NCI-H128 (cell line): ENCODE results near the gene HIVEP3.

ENCODE experiments used
- DNase-seq: peaks from one replicate; lab custom pipeline; 2025; ENCODE audit not compliant: unreplicated experiment; lab: John Stamatoyannopoulos, UW

The HIVEP3 gene

DNA sequence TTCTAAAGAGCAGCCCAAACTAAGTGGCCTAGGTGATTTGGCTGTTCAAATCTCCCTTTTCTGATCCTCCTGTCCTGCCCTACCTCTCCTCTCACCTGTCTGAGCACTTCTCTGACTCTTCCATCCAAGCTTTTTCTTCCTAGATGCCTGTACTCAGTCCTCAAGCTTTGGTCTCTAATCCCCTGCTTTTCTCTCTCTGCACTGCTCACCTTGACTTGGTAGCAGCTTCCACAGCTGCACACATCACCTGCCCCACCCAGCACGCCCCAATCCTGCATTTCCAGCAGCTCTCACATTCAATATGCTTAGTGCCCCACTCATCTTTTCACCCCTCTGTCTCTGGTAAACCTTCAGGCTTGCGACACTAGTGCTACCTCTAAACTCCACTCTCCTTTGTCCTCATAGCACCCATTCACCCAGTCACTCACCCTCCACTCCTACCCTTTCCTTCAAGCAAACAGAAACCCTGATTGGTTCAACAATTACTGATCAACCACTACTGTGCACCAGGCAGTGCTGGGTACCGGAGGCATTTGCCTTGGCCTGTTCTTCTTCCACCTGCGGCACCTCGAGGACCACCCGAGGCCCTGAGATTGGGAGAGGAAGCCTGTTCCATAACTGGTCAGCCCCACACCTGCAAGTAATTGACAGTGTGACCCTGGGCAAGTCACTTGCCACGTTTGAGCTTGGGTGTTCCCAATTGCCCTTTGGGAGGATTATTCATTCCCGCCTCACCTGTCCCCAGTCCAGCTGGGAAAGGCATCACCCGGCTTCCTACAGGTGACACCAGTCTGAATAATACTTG is 298.2 kb downstream of the HIVEP3 start:
- no peak for DNase-seq

GRCh38 chr1:41619511-41620364 is 299.0 kb downstream of the HIVEP3 start:
- DNase-seq: no peak

GRCh38 chr1:41618871-41619270 is 299.9 kb downstream of the HIVEP3 start:
- DNase-seq: no peak

- no peak for DNase-seq
These were observed 300.5 kb downstream of the HIVEP3 start for GRCh38 chr1:41618066-41618825.

- DNase-seq: no peak
These were observed 301.4 kb downstream of the HIVEP3 start for GRCh38 chr1:41617336-41617735.

DNA sequence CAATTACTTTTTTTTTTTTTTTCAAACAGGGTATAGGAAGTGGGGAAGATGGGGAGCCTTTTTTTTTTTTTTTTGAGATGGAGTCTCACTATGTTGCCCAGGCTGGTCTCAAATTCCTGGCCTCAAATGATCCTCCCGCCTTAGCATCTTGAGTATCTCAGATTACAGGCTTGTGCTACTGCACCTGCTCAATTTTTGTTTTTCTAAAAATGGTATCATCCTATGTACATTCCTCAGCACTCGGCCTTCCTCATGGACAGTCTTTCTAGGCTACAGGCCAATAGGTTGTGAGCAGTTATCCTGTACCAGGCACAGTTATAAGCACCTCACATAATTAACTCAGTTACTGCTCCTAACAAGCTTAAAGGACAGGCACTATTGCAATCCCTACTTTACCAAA is 302.2 kb downstream of the HIVEP3 start:
- DNase-seq: no peak

DNA sequence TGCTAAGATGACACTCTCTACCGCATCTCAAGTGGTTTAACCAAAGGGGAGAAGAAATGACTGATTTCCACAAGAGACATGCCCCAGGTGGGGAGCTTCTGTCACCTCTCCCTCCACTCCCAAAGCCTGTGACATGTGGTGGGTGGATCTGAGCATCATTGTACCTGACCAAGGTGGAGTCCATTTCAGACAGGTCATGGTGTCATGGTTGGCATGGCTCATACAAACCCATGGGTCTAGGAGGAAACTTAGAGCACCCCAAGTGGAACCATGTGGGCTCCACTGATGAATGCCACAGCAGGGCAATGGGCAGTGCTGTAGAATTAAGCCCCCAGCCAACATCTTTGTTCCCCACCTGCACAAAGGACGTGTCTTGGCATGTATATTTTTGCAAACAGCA is 302.7 kb downstream of the HIVEP3 start:
- DNase-seq: no peak

DNA sequence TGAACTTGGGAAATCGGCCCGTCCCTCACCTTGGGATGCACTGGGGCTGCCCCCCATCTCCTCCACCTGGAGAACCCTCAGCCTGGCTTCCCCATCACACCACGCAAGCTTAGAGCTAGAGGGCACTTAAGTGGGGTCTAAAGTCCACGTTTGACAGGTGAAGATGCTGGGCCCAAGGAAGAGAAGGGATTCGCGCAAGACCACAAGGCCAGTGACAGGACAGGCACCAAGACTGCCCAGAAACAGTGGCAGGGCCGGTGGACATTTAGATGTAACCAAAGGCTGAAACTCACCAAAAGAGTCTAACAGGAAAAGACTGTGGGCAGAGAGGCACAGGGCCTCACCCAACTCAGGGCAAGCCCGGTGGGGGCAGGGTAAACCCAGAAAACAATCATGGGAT is 303.4 kb downstream of the HIVEP3 start:
- DNase-seq: no peak

DNA sequence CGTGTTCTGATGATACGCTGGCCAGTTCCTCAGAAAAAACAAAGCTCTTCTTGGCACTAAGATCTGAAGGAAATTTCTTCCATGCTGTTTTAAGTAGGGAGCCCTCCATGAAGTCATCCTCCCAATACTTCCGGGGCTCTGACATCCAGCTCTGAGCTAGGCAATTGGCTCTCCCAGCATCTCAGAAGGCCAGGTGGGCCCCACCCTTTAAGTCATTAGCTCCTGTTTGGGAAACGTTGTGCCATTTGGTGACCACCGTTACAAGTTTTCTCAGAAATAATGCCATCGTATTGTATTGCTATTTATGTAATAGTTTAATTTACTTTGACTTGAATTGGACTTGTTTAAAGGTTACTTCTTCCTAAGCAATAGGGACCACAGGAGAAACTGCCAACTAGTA is 303.9 kb downstream of the HIVEP3 start:
- DNase-seq: no peak

DNA sequence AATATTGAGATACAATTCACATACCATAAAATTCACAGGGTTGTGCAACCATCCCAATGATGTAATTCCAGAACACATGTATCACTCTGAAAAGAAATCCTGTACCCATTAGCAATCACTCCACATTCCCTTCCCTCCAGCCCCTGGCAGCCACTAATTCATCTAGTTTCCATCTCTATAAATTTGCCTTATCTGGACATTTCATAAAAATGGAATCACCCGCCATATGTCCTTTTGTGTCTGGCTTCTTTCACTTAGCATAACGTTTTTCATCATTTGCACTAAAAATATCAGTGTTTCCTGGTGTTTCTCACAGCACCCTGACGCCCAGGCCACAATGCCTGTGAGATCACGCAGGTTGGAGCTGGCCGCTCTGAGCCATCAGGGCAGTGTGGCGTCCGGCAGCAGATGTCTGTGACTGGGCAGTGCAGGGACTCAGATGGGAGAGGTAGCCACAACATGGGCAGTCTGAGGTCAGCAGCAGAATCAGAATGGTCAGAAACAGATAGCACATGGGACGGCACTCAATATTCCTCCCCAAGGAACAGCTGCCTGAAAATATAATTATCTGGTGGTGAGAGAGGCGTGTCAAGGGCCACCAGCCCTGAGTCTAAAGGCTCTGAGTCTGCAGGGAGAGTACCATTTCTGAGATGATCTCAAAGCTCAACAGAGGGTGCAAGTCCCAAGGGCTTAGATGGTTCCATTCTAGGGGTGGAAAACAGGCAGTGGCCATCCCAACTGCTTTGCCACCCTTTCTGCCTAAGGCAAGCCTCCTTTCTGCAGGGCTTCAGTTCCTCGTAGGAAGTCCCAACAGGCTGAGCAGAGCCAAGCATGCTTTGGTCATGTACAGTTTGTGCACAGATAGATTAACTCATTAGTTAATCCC is 304.8 kb downstream of the HIVEP3 start:
- DNase-seq: no peak

DNA sequence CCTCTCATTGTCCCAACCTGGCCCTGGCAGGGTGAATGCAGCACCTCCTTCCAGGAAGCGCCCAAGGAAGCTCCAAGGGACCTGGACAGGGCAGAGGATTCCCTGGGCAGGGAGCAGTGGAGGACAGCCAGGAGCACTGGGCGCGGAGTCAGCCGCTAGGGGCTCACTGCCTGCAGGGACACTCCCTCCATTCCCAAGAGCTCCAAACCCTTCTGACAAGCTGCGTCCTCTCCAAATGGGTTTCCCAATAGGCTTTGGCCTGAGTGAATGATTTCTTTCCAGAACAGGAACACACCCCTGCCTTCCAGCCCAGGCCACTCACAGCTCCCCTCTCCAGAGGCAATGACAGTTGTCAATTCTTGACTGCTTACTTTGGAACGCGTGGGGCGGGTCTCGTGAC is 305.8 kb downstream of the HIVEP3 start:
- DNase-seq: no peak

- DNase-seq: no peak
These were observed 306.7 kb downstream of the HIVEP3 start for GRCh38 chr1:41611932-41612450.

DNA sequence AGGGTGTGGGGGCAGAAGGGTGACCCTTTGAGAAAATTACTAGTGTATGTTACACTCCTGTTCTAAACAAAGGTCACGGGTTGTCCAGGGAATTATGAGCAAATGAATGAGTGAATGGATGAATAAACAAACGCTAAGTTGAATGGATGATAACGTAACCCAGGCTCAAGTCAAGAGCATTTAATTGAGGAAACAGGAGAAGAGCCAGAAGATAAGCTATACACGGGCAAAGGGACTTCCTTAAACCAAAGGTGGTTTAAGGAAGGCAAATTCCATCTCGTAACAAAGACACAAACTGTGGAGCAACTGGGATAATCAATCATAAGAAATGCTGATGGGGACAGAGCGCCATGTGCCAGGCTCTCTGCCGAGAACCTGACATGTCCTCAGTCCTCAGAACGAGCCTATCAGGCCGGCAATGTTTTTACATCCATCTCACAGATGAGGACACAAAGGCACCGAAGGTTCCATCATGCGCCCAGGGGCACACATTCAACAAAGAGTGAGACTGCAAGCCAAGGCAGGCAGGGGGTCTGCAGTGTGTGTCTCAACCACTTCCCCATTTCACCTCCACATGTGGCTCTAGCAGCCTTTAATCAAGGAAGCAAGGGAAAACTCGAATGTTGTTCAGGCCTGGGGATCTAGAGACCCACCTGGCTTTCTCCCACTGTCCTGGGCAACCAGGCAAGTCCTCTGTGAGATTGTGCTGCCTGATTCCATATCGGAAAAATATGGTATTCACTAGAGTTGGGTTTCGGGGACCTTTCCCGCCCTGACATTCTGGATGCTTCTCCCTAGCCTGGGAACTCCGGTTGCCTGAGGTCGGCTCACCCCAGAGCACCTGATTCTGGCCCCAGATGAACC is 307.4 kb downstream of the HIVEP3 start:
- no peak for DNase-seq

DNA sequence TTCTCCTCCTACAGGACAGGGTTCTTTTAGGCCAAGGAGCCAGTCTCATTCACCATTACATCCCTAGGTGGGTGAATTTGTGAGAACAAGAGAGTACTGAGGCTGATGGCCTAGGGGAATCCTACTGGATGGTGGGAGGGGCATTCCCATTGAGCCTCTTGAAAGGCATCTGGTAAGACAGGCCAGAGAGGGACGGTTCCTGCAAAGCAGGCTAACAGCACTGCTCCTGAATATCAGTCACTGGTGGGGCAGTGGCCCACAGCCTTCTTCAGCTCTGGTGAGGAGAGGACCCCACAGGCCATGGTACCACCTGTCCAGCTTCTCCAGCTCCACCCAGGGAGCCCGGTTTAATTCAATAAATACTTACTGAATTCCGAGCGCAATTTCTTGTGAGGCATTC is 308.4 kb downstream of the HIVEP3 start:
- DNase-seq: no peak

GRCh38 chr1:41609166-41609883 is 309.4 kb downstream of the HIVEP3 start:
- DNase-seq: no peak

GRCh38 chr1:41608211-41608610 is 310.5 kb downstream of the HIVEP3 start:
- DNase-seq: no peak

DNA sequence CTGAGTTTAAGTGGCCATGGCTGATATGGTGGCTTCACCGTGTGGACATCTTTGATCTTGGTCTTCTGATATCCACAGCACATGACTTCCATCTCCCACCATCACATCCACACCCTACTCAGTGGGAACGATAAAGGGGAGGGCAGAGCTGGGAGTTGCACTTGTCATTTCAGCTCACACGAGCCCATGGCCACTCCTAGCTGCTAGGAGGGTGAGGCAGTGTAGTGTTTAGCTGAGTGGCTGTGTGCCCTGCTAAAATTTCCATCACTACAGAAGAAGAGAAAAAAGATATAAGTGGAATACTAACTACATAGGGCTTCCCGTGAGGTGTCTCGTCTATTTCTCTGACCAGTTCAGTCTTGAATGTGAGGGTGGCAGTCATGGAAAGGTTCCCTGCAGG is 310.9 kb downstream of the HIVEP3 start:
- no peak for DNase-seq

DNA sequence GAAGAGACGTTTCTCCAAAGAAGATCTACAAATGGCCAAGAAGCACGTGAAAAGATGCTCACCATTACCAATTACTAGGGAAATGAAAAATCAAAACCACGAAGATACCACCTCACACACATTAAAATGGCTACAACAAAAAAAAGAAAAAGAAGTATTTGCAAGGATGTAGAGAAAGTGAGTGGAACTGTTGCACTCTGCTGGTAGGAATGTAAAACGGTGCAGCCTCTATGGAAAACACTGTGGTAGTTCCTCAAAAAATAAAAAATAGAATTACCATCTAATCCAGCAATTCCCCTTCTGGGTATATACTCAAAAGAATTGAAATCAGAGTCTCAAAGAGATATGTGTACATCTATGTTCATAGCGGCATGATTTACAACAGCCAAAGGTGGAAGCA is 318.8 kb downstream of the HIVEP3 start:
- DNase-seq: no peak

GRCh38 chr1:41598325-41598724 is 320.4 kb downstream of the HIVEP3 start:
- no peak for DNase-seq
